GM21786 (cell line): ENCODE measurements around the gene MYO3B.
"Not testable (repeated sequence)": the region's sequence is repeated elsewhere in the genome, so short reads cannot be mapped to it uniquely, and the experiment has no call there.

ENCODE experiments used
- ATAC-seq: cut with Tn5 transposase; IDR thresholded peaks from one replicate; pipeline ENCODE4 v1.9.1; 2021; ENCODE audit not compliant: unreplicated experiment

Gene MYO3B

GRCh38 chr2:170582751-170583463, 405.0 kb downstream of the MYO3B start:
- ATAC-seq = no peak

GRCh38 chr2:170585067-170585466, 407.1 kb downstream of the MYO3B start:
- no peak for ATAC-seq

- ATAC-seq = no peak
Measured at GRCh38 chr2:170586571-170587095, 408.7 kb downstream of the MYO3B start.

- no peak for ATAC-seq
Measured at GRCh38 chr2:170587117-170587516, 409.2 kb downstream of the MYO3B start.

GRCh38 chr2:170587922-170588321, 410.0 kb downstream of the MYO3B start:
- no peak for ATAC-seq

GRCh38 chr2:170588729-170589128, 410.8 kb downstream of the MYO3B start:
- ATAC-seq = no peak

- no peak for ATAC-seq
Measured at GRCh38 chr2:170596576-170596975, 418.6 kb downstream of the MYO3B start.

GRCh38 chr2:170598067-170598395, 420.1 kb downstream of the MYO3B start:
- no peak for ATAC-seq

GRCh38 chr2:170601489-170601888, 423.5 kb downstream of the MYO3B start:
- no peak for ATAC-seq

GRCh38 chr2:170605862-170606261, 427.9 kb downstream of the MYO3B start:
- ATAC-seq = no peak

GRCh38 chr2:170607171-170607570, 429.2 kb downstream of the MYO3B start:
- ATAC-seq = no peak

GRCh38 chr2:170610615-170611014, 432.7 kb downstream of the MYO3B start:
- ATAC-seq = no peak

GRCh38 chr2:170618948-170619347, 441.0 kb downstream of the MYO3B start:
- not testable (repeated sequence) for ATAC-seq

GRCh38 chr2:170635094-170635493, 457.1 kb downstream of the MYO3B start:
- not testable (repeated sequence) for ATAC-seq

GRCh38 chr2:170639635-170640034, 461.7 kb downstream of the MYO3B start:
- ATAC-seq = no peak

GRCh38 chr2:170641961-170642360, 464.0 kb downstream of the MYO3B start:
- ATAC-seq = no peak

GRCh38 chr2:170643346-170643745, 465.4 kb downstream of the MYO3B start:
- no peak for ATAC-seq

GRCh38 chr2:170647741-170648436, 469.9 kb downstream of the MYO3B start:
- no peak for ATAC-seq

GRCh38 chr2:170651624-170652325, 473.8 kb downstream of the MYO3B start:
- no peak for ATAC-seq

GRCh38 chr2:170652637-170653417, 474.9 kb downstream of the MYO3B start:
- ATAC-seq = no peak

GRCh38 chr2:170656669-170657068, 478.7 kb downstream of the MYO3B start:
- ATAC-seq = no peak
